Right forelimb (tissue), 1 donor: Measurements from ENCODE around the gene IL37.
"Not testable (repeated sequence)": the region's sequence is repeated elsewhere in the genome, so short reads cannot be mapped to it uniquely, and the experiment has no call there.

Experiments
- DNase-seq: peaks from one replicate; pipeline ENCODE4 v3.0.0-alpha.2; 2018

IL37 gene

DNA sequence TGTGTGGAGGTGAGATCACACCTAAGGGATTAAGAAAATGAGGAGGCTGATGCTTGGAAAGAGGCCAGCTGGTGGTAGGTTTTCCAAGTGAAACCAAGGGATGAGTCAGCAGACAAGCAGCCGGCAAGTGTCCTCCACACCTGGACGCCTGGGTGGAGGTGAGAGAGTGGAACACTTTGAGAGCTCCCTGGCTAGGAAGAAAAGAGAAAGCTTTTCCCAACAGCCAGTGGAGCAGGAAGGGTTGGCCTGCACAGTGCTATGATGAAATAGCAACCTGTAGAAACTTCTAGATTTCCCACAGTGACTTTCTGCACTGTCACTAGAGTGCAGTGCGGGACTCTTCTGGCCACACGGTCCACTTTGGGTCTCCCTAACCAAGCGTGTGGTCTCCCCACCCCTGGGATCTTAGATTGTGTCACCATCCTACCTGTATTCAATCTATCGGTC is 19.6 kb upstream of the IL37 start:
- no peak for DNase-seq

DNA sequence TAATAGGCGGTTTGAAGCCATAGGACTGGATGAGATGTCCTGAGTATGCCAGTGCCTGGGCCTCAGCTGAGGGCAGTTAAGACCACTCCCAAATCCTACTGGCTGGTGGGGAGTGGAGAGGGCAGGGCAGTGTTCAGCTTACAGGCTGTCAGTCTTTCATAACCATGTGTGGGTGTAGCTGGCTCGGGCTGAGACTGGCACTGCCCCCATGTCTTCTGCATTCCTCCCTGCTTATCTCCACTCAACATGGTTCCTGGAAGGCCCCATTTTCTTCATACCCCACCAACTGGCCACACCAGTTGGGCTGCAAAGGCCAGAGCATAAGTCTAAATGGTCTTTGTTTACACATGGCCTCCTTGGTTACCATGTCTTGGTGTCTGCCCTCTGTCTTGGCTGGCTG is 17.2 kb upstream of the IL37 start:
- DNase-seq, result no peak

DNA sequence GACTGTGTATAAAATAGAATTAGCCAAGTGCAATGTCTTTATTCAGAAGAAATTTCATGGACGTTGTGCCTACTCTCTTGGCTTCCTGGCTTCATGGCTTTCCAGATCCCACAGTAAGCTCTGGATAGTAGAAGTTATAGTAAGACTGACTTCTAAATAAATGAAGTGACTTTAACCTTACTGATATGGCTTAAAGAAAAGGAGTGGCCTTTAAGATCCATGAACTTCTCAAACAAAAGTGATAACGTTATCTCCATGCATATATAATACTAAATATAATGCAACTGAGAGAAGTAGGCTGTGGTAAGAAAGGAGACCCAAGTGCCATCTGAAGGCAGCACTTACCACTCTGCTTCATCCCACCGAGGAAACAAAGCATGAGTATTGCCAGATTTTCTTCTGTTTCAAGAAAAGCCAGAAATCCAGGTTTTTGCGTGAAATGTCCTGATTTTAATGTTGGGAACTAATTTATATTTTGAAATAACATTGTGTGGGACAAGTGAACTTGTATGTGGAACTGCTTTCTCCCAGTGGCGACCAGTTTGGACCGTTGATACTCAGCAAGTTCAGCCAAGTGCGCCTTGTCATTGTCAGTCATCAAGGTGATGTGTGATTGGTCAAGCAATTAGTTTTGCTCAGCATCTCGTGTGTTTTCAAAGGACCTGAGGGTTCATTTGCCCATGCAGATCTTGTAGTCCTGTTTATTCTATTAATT is 13.9 kb upstream of the IL37 start:
- no peak for DNase-seq

DNA sequence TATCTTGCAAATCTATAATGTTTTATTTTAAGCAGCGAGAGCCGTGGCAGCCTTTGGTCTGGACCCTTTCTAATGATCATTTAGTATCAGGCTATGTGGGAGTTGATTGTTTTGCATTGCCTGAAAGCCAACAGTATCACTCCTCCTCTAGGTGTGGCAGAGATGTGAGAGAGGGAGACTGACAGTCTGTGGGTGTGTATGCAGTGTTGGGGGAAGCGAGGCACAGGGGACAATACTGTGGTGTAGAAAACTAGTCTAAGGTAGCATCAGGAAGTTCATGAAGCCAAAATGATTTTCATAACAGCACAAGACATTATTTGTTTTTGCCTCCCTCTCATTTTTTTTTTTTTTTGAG is 13.4 kb upstream of the IL37 start:
- DNase-seq, result no peak

DNA sequence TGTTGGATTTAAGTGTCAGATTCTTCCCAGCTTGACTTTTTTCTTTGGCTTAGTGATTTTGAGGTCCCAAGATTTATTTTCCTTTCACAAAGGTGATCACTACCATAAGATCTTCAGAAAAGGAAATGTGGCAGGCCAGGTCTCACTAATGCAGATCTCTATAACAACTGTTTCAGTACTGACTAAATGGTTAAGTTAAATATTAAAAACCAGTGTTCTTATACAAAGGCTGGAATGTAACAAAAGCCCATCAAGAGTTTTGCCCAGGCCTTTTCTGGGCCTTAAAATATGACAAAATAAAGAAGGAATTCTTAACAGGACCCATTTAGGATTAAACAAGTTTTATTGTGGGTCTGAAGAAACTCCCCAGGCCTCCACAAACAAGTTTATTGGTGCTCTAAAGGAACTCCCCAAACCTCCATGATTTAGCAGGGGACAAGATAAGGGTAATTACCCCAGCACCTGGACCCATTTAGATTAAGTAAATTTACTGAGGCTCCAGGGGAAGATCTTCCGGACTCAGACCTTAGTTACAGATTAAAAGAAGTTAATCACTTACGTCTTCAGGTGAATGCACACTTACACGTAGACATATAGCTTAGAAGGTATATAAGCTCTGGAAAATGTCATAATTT is 9.4 kb upstream of the IL37 start:
- not testable (repeated sequence) for DNase-seq

DNA sequence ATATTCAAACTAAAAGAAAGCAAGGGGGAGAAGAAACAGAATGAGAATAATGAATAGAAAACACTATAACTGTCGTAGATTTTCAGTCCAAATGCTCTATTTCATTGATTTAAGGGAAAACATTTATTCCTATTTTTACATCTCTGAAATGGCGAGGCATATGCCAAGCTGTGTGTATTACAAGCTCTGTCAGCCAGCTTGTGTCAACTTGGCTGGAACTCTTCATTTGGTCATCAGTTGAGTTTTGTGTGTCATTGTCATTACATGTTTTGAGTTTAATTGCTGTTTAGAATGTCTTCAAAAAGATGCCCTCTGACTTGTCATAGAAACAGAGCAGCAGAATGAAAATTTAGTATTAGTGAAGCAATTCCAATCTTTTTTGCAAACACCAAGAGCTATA is 8.1 kb upstream of the IL37 start:
- DNase-seq, result no peak

DNA sequence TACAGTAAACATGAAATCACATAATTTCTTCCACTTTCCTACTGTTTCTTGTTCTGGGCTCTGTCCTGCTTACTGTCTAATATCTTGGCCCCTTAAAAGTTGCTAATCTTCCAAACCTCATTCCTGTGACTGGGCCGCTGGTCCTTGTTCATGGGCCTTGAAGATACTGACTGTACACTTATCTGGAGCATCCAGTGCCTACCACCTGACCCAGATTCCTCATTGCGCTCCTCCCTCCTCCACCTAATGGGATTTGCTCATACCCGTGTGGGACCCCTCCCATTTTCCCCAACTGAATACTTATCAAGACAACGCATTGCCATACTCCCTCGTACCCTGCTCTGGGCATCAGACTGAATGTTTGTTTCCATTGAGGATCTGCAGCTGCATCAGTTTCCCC is 6.1 kb upstream of the IL37 start:
- no peak for DNase-seq

DNA sequence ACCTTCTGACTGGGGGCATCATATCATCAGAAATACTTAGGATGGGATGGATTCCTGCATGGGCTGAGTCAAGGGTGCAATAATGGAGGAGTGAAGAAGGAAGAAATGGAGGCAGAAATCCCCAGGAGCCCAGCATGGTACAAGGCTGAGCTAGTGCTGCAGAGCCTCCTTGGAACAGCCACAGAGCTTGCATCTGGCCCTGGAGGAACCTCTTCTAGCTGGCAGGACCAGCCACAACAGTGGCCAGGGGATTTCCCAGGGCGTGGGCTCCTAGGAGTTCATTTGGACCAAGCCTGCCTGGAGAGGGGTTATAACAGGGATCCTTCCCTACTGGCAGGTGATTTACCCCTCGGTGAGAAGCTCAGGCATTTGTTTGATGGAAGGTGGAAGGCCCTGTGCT is 4.7 kb upstream of the IL37 start:
- DNase-seq, result no peak

DNA sequence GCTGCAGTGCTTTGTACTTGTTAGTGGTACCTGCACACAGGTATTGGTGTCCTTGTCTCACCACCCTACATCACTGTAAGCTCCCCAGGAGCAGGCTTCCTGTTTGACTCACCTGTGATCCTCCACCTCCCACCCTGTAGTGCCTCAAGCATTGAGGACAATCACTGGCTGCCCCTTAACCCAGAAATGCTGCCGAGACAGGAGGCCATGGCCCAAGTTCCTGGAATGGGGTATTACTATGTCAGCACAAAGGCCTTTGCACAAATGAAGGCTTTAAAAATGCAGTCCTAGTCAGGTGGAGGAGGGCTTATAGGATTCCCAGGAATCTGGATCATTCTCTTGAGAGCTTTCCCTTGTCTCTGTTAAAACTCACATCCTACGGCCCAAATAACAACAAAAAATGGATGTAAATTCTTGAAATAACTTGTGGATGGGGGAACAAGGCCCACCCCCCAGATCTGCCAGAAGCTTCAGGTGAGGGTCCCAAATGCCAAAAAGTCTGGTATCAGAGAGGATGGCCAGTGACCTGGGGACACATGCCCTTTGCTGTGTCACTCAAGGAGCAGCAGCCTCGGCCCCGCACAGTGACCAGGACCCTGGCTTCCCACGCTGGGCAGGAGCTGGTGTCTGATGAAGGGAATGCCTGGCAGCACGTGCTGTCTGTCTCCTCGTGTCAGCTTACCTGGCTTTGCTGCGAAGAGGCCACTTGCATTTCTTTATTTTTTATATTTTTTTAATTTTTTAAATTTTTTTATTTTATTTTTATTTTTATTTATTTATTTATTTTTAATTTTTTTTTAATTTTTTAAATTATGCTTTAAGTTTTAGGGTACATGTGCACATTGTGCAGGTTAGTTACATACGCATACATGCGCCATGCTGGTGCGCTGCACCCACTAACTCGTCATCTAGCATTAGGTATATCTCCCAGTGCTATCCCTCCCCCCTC is 3.7 kb upstream of the IL37 start:
- DNase-seq, result no peak

DNA sequence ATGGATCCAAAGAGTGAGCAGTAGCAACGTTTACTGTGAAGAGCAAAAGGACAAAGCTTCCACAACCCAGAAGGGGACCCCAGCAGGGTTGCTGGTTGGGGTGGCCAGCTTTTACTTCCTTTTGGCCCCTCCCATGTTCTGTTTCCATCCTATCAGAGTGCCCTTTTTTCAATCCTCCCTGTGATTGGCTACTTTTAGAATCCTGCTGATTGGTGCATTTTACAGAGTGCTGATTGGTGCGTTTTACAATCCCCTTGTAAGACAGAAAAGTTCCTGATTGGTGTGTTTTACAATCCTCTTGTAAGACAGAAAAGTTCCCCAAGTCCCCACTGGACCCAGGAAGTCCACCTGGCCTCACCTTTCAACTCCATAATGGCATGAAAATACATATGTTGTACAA is 2.4 kb upstream of the IL37 start:
- DNase-seq, result not testable (repeated sequence)

DNA sequence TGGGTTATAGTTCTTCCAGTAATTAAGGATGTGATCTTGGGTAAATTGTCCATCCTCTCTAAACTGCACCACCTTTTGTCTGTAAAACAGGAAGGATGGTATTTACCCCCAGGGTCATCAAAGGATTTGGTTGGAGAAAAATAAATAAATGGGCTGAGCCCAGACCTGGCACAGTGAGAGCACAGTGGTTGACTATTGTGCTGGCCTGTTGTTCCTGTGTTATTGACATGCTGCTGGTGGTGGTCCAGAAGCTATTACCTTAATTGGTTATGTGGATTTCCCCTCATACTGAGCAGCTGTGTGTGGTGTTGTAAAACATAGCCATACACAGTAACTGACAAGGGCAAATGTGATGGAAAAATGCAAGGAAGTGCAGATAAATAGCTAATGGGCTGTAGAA is 746 bp upstream of the IL37 start:
- no peak for DNase-seq

DNA sequence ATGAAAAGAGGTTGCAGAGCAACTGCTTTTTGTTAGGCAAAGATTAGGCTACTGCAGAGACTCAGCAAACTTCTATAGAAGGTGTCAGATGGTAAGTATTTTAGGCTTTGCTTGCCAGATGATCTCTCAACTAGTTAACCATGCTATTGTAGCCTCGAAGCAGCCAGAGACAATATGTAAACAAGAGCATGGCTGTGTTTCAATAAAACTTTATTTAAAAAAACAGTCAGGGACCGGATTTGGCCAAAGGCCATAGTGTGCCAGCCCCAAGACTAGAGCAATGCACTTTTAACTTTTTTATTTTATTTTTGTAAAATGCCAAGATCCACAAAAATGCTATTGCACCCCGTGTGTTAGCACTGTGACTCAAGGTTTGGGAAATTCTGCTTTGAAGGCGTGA is 1.4 kb downstream of the IL37 start:
- no peak for DNase-seq

DNA sequence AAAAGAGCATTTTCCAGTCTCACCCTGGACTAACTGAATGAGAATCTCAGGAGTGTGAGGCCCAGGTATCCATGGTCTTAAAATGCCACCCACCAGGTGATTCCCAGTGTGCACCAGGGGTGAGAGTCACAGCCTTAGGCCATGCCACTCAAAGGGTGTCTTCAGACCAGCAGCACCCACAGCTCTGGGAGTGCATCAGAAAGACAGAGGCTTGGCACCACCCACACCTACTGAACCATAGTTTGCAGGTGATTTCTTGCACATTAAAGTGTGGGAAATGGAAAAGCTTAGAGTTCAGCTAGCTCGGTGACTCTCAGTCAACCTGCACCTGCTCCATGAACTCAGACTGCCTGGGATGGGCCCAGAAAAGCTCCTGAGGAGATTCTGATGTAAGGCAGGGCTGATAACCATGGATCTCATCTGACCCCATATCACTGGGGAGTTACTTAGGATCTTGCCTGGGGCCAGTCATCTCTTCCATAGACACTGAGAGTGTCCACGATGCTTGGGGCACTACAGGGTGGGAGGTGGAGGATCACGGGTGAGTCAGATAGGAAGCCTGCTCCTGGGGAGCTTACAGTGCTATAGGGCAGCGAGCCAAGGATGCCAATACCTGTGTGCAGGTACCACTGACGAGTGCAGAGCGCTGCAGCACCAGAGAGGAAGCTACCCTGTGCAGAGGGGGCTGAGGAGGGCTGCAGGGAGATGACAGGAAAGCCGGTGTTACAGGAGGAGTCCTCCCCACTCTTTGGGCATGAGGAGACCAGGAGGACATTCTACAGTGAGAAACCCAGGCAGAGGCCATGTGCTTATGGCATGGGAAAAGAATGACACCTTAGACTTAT is 4.6 kb downstream of the IL37 start:
- DNase-seq, result no peak

DNA sequence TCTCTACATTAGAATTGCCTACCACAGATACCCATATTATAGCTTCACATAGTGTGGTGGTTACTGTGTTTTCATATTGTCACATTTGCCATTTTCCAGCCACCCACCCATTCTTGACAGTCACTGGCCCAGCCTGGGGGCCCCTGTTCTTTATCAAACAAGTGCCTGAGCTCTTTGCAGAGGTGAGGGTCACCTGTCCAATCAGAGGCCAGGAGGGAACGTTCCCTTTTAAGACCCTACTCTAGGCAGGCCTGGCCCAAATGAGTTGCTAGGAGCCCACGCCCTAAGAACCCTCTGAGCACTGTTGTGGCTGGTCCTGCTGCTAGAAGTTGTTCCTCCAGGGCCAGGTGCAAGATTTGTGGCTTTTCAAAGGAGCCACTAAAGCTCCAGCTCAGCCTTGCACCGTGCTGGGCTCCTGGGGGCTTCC is 5.2 kb downstream of the IL37 start:
- DNase-seq, result no peak

DNA sequence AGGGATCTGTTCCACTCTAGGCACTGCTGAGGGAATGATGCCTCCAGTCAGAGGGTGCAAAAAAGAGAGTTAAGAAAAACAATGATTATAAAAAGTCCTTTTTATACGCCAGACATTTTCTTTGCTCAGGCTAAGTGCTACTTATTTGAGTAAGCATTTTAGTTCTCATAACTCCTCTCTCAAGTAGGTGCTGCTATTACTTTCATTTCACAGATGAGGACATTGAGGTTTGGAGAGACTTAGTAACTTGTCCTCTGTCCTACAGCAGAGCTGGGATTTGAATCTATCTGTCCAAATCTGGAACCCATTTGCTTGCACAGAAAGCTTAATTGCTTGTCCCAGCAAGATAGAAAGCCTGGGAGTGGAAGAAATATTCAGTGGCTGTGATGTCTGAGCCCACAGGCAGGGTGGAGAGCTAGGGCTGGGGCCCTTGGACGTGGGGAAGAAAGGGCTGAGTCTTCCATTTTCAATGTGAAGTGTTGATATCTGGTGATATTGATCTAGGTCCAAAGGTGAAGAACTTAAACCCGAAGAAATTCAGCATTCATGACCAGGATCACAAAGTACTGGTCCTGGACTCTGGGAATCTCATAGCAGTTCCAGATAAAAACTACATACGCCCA is 5.8 kb downstream of the IL37 start:
- DNase-seq, result no peak

DNA sequence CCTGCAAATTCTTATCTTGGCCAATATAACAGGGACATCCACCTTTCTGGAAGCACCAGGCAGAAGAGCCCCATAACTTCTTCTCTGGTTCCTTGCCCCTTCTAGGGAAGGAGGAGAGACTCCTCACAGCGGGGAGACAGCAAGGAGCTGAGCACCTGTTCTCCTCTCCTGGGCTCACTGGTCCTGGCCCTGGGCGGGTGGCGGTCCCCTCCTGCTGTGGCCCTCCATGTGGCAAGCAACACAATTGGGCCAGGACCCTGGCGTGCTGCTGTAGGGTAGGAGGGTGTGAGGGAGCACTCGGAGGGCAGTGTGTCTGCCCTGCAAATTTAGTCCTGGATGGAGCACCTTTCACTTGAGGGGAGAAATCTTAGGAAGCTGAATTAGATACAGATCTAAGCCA is 6.9 kb downstream of the IL37 start:
- no peak for DNase-seq

DNA sequence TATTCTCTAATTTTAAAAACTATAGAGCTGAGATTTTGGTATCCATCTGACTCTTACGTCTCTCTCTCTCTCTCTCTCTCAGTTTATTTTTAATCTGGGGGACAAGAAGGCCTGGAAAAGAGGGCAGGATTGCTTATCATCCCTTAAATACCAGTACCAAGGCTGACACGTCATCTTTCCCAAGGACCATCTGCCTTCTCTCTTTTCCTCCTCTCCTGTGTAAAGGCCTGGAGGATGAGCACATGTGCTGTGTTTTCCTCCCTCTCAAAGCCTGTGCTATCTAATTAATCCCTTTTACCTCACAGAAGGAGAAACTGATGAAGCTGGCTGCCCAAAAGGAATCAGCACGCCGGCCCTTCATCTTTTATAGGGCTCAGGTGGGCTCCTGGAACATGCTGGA is 7.3 kb downstream of the IL37 start:
- DNase-seq, result no peak

DNA sequence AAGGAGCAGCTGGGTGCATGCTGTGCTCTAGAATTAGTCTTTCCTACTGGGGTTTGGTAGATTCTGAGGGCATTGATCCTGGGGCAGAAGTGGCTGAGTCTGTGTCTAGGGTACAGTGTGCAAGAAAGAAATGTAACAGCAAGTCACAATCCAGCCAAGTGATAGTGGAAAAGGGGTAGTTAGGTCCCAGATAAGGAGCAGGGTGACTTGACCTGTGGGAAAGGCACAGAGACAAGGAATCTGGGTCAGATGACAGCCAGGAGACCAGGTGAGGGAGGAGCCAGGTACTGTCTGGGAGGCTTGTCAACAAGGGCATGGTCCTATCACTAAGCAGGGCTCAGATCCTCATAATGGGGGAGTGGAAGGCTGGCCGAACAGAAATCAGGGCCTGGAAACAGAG is 8.1 kb downstream of the IL37 start:
- no peak for DNase-seq

DNA sequence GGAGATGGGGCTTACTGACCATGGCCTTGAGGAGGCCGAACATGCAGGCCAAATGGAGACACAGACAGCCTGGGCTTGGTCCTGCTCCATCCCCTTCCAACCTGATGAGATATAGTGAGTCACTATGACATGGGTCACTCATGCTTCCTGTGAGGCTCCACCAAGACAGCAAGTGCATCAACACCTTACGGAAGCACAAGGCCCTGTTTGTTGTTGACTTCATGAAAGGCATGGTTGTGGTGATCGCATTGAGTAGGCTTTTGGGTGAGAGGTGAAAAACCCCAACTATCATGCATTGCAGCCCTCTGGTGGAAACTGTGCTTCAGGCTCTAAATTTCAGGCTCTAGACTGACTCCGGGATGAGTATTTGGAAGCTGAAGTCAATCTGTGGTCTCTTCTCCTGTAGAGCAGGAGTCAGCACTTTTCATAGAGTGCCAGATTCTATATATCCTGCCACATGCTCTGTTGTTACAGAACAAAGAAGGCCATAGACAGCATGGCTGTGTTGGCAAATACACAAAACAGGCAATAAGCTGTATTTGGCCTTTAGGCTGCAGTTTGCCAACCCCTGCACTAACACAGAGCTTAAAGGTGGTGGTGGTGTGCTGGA is 10.1 kb downstream of the IL37 start:
- no peak for DNase-seq

DNA sequence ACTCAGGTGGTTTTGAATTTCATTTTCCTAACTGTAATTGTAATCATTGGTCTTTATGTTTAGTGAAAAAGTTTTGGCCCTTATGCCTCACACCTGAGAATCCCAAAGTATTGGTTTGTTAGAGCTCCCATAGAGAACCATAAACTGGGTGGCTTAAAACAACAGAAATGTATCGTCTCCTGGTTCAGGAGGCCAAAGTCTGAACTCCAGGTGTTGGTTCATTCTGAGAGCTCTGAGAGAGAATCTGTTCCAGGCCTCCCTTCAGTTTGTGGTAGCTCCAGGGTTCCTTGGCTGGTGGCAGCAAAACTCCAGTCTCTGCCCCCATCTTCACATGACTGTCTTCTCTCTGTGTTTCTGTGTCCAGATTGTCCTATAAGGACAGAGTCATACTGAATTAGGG is 11.0 kb downstream of the IL37 start:
- no peak for DNase-seq

DNA sequence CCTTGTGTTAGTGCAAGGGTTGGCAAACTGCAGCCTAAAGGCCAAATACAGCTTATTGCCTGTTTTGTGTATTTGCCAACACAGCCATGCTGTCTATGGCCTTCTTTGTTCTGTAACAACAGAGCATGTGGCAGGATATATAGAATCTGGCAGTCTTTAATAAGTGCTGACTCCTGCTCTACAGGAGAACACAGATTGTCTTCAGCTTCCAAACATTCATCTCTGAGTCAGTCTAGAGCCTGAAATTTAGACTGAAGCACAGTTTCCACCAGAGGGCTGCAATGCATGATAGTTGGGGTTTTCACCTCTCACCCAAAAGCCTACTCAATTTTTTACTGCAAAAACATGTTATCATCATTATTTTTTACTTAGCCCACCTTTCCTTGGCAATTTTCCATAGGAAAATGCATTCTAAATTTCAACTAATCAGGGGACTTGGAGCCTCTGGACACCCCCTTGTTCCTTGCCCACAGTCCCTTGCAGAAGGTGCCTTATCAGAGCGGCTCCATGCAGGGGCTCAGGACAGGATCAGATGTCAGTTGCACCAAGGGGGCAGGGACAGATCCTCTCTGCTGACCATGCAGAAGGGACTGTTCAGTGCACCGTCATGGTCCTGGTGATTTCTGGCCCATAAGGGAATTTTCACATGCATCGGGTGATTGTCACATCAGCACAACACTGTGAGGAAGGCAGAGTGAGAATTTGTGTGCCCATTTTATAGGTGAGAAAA is 12.4 kb downstream of the IL37 start:
- no peak for DNase-seq
